Measurements from ENCODE around the gene GPC5. TPM values are rescaled to one million over a fixed set of nuclear protein-coding genes. Genes with fewer than 3 reads are reported as not detected.
"Not testable (repeated sequence)": the region's sequence is repeated elsewhere in the genome, so short reads cannot be mapped to it uniquely, and the experiment has no call there.

GPC5 gene
- total RNA-seq, result under 1 TPM; 0.63 to 0.66 TPM

- peak within 1 kb of the TSS; percentile 47 for H3K27ac Mint-ChIP-seq
- no peaks in the 10 kb centered on the region for H3K36me3 Mint-ChIP-seq (ENCODE audit: low read depth)
- peaks cover 48% of the 10 kb centered on the region for H3K27me3 Mint-ChIP-seq
- intact Hi-C loops (cut with DNase I, micrococcal nuclease), result loop anchor here (1.0 to 2.0 kb wide), 5 partner anchors 29 to 90 kb away; partner anchors contain the start of gene MIR17HG (in 2 of the 2)
- POLR2A ChIA-PET, result interaction anchor here (0.7 kb wide), 2 partner anchors 9 to 41 kb away, joined by 3 read pairs; no protein-coding TSS in a partner anchor
- no peaks in the 10 kb centered on the region for H3K9me3 Mint-ChIP-seq (ENCODE audit: low read depth)
- peak; percentile 92 for DNase-seq
- peak; percentile 98 for ATAC-seq
- CTCF ChIA-PET, result interaction anchor here (0.6 to 1.6 kb wide), 3 partner anchors 10 to 87 kb away, joined by 3 to 5 read pairs (median 3); no protein-coding TSS in a partner anchor
- peak within 1 kb of the TSS; percentile 69 for H3K4me3 Mint-ChIP-seq
- peaks cover 15% of the 10 kb centered on the region for H3K4me1 Mint-ChIP-seq
Measured at GRCh38 chr13:91398413-91399188, at the start of gene GPC5. TSS of gene GPC5 (plus strand) at chr13:91398621.

DNA sequence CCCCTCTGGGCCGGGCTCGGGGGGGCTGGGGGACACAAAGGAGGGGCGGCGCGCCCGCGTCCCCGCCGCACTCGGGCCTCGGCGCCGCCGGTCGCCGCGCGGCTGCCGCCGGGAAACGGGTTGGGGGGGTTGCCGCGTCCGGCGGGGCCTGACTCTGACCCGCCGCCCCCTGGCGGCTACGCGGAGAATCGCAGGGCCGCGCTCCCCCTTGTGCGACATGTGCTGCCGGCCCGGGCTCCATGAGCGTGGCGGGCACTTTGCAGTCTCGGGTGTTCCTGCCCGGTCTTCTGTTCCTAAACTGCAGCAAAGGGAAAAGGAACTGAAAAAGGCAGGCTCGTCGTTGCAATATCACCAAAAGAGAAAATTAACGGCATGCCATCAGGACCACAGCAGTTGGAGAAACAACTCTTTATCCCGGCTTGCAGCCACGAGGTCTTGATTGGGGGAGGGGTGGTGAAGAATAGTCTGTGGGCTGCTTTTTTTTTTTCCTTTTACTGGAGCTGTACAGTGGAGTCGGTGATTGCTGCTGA lies 49.5 kb upstream of the GPC5 start:
- H3K4me1 Mint-ChIP-seq, result peaks cover 46% of the 10 kb centered on the region

GRCh38 chr13:91349992-91350911 lies 48.2 kb upstream of the GPC5 start:
- ATAC-seq, result no peak
- DNase-seq, result no peak
- Mint-ChIP-seq H3K4me1 (peaks cover 50% of the 10 kb centered on the region), H3K9me3 (ENCODE audit: low read depth) (no peaks in the 10 kb centered on the region), H3K36me3 (ENCODE audit: low read depth) (peaks cover 63% of the 10 kb centered on the region), H3K4me3 (peak overlapping the region; percentile 92), H3K27me3 (no peaks in the 10 kb centered on the region), H3K27ac (peak overlapping the region; percentile 96)
- CTCF ChIA-PET, result interaction anchor here (1.0 kb wide), 1 partner anchor 22 kb away, joined by 7 read pairs; no protein-coding TSS in a partner anchor
- intact Hi-C loops (cut with DNase I, micrococcal nuclease), result loop anchor here (1.0 kb wide), 2 partner anchors 7 to 37 kb away; no protein-coding TSS in a partner anchor
- POLR2A ChIA-PET, result no interaction called here

More for the DNA sequence above, 49.5 kb upstream of the GPC5 start:
- CTCF ChIA-PET, result interaction anchor here (0.7 to 1.0 kb wide), 3 partner anchors 9 to 36 kb away, joined by 4 to 7 read pairs (median 4); no protein-coding TSS in a partner anchor
- POLR2A ChIA-PET, result interaction anchor here (0.6 to 0.7 kb wide), 2 partner anchors 11 to 27 kb away, joined by 3 to 4 read pairs; no protein-coding TSS in a partner anchor
- Mint-ChIP-seq H3K9me3 (ENCODE audit: low read depth) (no peaks in the 10 kb centered on the region), H3K27ac (peak overlapping the region; percentile 96), H3K36me3 (ENCODE audit: low read depth) (peaks cover 51% of the 10 kb centered on the region), H3K4me3 (peak overlapping the region; percentile 92), H3K27me3 (no peaks in the 10 kb centered on the region)
- ATAC-seq, result peak; percentile 50
- DNase-seq, result peak; percentile 96
- intact Hi-C loops (cut with DNase I, micrococcal nuclease), result loop anchor here (1.0 kb wide), 2 partner anchors 8 to 36 kb away; no protein-coding TSS in a partner anchor

DNA sequence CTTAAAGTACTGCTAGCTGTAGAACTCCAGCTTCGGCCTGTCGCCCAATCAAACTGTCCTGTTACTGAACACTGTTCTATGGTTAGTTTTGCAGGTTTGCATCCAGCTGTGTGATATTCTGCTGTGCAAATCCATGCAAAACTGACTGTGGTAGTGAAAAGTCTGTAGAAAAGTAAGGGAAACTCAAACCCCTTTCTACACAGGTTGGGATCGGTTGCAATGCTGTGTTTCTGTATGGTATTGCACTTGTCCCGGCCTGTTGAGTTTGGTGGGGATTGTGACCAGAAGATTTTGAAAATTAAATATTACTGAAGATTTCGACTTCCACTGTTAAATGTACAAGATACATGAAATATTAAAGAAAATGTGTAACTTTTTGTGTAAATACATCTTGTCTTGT lies 47.3 kb upstream of the GPC5 start:
- peaks cover 72% of the 10 kb centered on the region for H3K36me3 Mint-ChIP-seq (ENCODE audit: low read depth)
- H3K27me3 Mint-ChIP-seq, result no peaks in the 10 kb centered on the region
- peaks cover 52% of the 10 kb centered on the region for H3K4me1 Mint-ChIP-seq
- intact Hi-C loops (cut with DNase I, micrococcal nuclease), result no loop called here
- ATAC-seq (no peak), DNase-seq (no peak)
- peak overlapping the region; percentile 92 for H3K4me3 Mint-ChIP-seq
- peak overlapping the region; percentile 58 for H3K27ac Mint-ChIP-seq
- ChIA-PET POLR2A (no interaction called here), CTCF (interaction anchor here (1.4 to 2.0 kb wide), 2 partner anchors 22 to 36 kb away, joined by 5 to 8 read pairs; no protein-coding TSS in a partner anchor)
- H3K9me3 Mint-ChIP-seq (ENCODE audit: low read depth), result no peaks in the 10 kb centered on the region

DNA sequence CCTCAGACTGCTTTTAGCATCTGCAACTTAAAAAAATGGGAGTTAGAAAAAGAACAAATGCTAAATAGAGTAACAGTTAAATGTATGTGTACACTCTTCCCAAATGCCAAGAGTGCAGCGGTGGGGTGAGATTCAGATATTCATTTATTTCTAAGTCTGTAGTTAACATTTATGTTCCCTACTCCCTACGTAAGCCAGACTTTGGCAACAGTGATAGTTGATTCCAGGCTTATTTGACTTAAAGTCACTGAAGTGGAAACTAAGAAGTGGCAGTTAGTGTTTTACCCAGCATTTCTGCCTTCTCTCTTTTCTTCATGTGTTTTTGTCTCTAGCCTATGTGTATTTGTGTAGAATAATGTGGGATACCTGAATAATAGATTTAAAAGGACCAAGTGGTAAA lies 46.4 kb upstream of the GPC5 start:
- H3K27ac Mint-ChIP-seq, result peak overlapping the region; percentile 42
- peaks cover 80% of the 10 kb centered on the region for H3K36me3 Mint-ChIP-seq (ENCODE audit: low read depth)
- no peaks in the 10 kb centered on the region for H3K9me3 Mint-ChIP-seq (ENCODE audit: low read depth)
- DNase-seq, result no peak
- POLR2A ChIA-PET, result no interaction called here
- intact Hi-C loops (cut with DNase I, micrococcal nuclease), result no loop called here
- peaks cover 55% of the 10 kb centered on the region for H3K4me1 Mint-ChIP-seq
- CTCF ChIA-PET, result interaction anchor here (1.4 to 2.0 kb wide), 2 partner anchors 21 to 37 kb away, joined by 5 to 8 read pairs; no protein-coding TSS in a partner anchor
- H3K27me3 Mint-ChIP-seq, result no peaks in the 10 kb centered on the region
- no peak for ATAC-seq
- H3K4me3 Mint-ChIP-seq, result peak overlapping the region; percentile 92

DNA sequence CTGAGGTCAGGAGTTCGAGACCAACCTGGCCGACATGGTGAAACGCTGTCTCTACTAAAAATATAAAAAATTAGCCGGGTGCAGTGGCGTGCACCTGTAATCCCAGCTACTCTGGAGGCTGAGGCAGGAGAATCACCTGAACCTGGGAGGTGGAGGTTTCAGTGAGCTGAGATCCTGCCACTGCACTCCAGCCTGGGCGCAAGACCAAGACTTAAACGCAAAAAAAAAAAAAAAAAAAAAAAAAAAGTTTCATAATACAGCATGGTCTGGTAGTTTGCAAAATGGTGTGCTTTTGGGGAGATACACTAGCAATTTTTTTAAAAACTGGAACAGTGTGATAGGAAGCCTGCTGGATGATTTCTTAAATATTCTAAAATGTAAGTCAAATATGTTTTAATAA lies 45.5 kb upstream of the GPC5 start:
- peaks cover 83% of the 10 kb centered on the region for H3K36me3 Mint-ChIP-seq (ENCODE audit: low read depth)
- ATAC-seq; intact Hi-C loops (cut with DNase I, micrococcal nuclease); H3K9me3 Mint-ChIP-seq (ENCODE audit: low read depth); H3K27me3 Mint-ChIP-seq; POLR2A ChIA-PET; DNase-seq: not testable (repeated sequence)
- CTCF ChIA-PET, result interaction anchor here (1.4 to 2.0 kb wide), 2 partner anchors 20 to 38 kb away, joined by 5 to 8 read pairs; no protein-coding TSS in a partner anchor
- peaks cover 60% of the 10 kb centered on the region for H3K4me1 Mint-ChIP-seq
- H3K27ac Mint-ChIP-seq, result peak overlapping the region; percentile 25
- peak overlapping the region; percentile 38 for H3K4me3 Mint-ChIP-seq

- H3K4me1 Mint-ChIP-seq, result peaks cover 64% of the 10 kb centered on the region
- intact Hi-C loops (cut with DNase I, micrococcal nuclease), result no loop called here
- H3K4me3 Mint-ChIP-seq, result peak overlapping the region; percentile 38
- POLR2A ChIA-PET, result no interaction called here
- H3K36me3 Mint-ChIP-seq (ENCODE audit: low read depth), result peaks cover 88% of the 10 kb centered on the region
- H3K27me3 Mint-ChIP-seq, result no peaks in the 10 kb centered on the region
- no peaks in the 10 kb centered on the region for H3K9me3 Mint-ChIP-seq (ENCODE audit: low read depth)
- peak overlapping the region; percentile 42 for H3K27ac Mint-ChIP-seq
- ATAC-seq (no peak), DNase-seq (no peak)
- CTCF ChIA-PET, result interaction anchor here (1.3 kb wide), 1 partner anchor 52 kb away, joined by 5 read pairs; no protein-coding TSS in a partner anchor
Measured at GRCh38 chr13:91353494-91353893, 44.9 kb upstream of the GPC5 start.

- Mint-ChIP-seq H3K4me1 (peaks cover 60% of the 10 kb centered on the region), H3K27ac (peak overlapping the region; percentile 10), H3K36me3 (ENCODE audit: low read depth) (peaks cover 74% of the 10 kb centered on the region), H3K9me3 (ENCODE audit: low read depth) (no peaks in the 10 kb centered on the region), H3K27me3 (no peaks in the 10 kb centered on the region), H3K4me3 (no peak overlapping the region)
- intact Hi-C loops (cut with DNase I, micrococcal nuclease), result no loop called here
- no peak for DNase-seq
- ChIA-PET POLR2A (interaction anchor here (0.6 kb wide), 1 partner anchor 11 kb away, joined by 7 read pairs; no protein-coding TSS in a partner anchor), CTCF (interaction anchor here (1.1 kb wide), 1 partner anchor 41 kb away, joined by 3 read pairs; no protein-coding TSS in a partner anchor)
- ATAC-seq, result no peak
Measured at GRCh38 chr13:91355099-91355825, 43.2 kb upstream of the GPC5 start.

- POLR2A ChIA-PET, result interaction anchor here (0.6 kb wide), 2 partner anchors 9 to 11 kb away, joined by 3 to 7 read pairs; partner anchors contain the start of gene MIR17HG
- no peak for DNase-seq
- no peaks in the 10 kb centered on the region for H3K27me3 Mint-ChIP-seq
- CTCF ChIA-PET, result interaction anchor here (1.0 to 1.1 kb wide), 2 partner anchors 9 to 42 kb away, joined by 3 read pairs; no protein-coding TSS in a partner anchor
- H3K27ac Mint-ChIP-seq, result peak overlapping the region; percentile 38
- intact Hi-C loops (cut with DNase I, micrococcal nuclease), result no loop called here
- no peaks in the 10 kb centered on the region for H3K9me3 Mint-ChIP-seq (ENCODE audit: low read depth)
- H3K4me1 Mint-ChIP-seq, result peaks cover 54% of the 10 kb centered on the region
- ATAC-seq, result no peak
- H3K36me3 Mint-ChIP-seq (ENCODE audit: low read depth), result peaks cover 66% of the 10 kb centered on the region
- no peak overlapping the region for H3K4me3 Mint-ChIP-seq
Measured at GRCh38 chr13:91355826-91356710, 42.4 kb upstream of the GPC5 start.
